ENCODE measurements around the gene GALR1.

Gene GALR1

DNA sequence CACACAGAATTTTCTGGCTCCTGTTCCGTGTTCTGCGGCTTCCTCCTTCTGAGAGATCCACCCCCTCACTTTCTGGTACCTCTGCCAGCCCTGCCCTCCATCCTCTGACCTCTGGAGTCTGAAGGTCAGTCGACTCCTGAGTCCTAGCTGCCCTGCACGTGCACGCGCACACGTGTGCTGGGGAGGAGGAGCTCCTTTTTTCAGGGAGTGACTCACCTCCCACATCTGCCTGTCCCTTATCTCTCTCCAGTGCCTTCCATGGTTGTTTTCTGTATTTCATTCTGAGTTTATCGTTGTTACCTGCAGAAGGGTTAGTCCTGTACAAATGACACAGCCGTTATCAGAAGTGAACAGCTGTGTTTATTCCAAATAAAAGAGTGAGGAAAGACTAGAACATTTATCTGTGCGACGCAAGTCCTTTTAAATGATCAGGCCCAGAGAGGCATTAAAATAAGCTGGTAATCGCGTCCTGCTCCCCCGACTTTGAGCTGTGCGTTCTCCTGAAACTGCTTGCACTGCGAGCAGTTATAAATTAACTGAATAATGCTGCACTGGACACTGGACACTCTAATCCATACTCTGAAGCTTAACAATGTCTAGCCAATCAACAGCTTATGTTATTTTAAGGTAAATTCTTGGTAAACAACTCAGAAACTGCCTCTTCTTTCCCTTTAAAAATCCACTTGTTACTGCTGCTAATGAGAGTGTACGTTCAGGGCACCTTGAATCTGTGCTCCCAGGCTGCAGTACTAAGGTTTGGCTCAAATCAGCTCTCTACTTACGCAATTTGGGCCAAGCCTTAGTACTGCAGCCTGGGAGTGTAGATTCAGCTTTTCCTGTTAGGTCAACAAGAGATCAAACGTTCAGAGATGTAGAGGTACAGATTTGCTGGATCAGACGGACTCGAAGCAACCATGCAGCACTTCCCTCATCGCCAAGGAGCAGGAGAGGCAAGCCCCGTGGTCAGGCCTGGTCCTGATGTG is 72.5 kb downstream of the GALR1 start:
- DNase-seq, result no peak

DNA sequence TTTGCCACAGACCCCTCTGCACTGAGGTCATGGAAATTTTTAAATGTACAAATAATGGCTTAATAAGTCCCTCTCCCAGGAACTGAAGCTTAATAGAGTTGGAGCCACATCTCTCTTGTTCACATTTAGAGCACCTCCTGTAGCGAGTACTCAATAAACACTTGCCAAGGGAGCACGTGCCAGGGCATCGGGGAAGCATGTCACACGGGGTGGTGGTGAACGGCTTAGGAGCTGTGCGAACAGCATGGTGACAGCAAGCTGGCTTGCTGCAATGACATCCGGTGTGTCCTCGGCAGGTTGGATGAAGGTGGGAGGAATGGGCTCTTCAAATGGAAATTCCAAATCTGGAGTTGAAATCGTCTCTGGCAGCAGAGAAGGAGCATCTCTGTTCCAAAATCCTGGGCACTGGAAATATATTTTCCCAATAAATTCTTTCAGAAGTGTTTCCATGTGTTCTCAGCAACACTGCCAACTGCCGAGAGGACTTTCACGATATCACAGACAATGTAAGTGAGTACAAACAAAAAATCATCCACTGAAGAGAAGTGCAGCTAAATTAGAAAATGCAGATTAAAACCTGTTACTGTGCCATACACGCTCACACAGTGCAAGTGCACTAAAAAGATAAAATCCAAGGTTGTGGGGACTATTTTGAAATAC is 74.1 kb downstream of the GALR1 start:
- DNase-seq, result no peak

Measured in inflammatory macrophage treated with lipopolysaccharide for 1 hour (primary cell).